PC-9 (cell line): ENCODE measurements around the gene OVCH2. TPM values are rescaled to one million over a fixed set of nuclear protein-coding genes. Genes with fewer than 3 reads are reported as not detected.

Source experiments
- BruUV-seq: library from RNA; stranded (reverse); fragments of 400-500 nt; replicated peaks from 2 replicates; lab custom pipeline; 2021; lab: Mats Ljungman, UMichigan
- CTCF ChIA-PET: fragments of 300-600 bp; sonication (Branson Sonifier 250); formaldehyde crosslinking; loops from one replicate; lab custom pipeline; 2022; ENCODE audit warnings: antibody characterized with exemption; lab: Charles Lee
- POLR2A ChIA-PET: fragments of 300-600 bp; sonication (Branson Sonifier 250); formaldehyde crosslinking; loops from one replicate; lab custom pipeline; 2022; ENCODE audit warnings: antibody characterized with exemption; ENCODE audit not compliant: unreplicated experiment; lab: Charles Lee
- DNase-seq, 2 experiments: peaks; one replicate each; pipeline versions ENCODE4 v3.0.0 to v3.0.0-alpha.2; 2015 to 2022; ENCODE audit warnings: mixed read lengths in 1 of 2
- H2AFZ ChIP-seq: fragments of 200-600 bp; sonication (generic); 2 replicates; pipeline ENCODE4 v1.8.1; 2017; ENCODE audit warnings: antibody characterized with exemption
- H3F3A ChIP-seq: fragments of 200-600 bp; sonication (generic); 2 replicates; pipeline ENCODE4 v1.8.1; 2017; ENCODE audit warnings: antibody characterized with exemption, mild to moderate bottlenecking, low read depth; ENCODE audit not compliant: insufficient read depth
- H3K27ac ChIP-seq: fragments of 200-600 bp; sonication (generic); 2 replicates; pipeline ENCODE4 v1.6.1; 2016; ENCODE audit warnings: mixed run types
- H3K27me3 ChIP-seq: fragments of 200-600 bp; sonication (generic); 2 replicates; pipeline ENCODE4 v1.6.1; 2016; ENCODE audit warnings: low read depth, mixed run types; ENCODE audit not compliant: insufficient read depth
- H3K36me3 ChIP-seq: fragments of 200-600 bp; sonication (generic); 2 replicates; pipeline ENCODE4 v1.6.1; 2016; ENCODE audit warnings: low read depth, mixed run types
- H3K4me1 ChIP-seq: fragments of 200-600 bp; sonication (generic); replicated peaks from 2 replicates; pipeline ENCODE4 v1.6.1; 2016; ENCODE audit warnings: mixed run types; ENCODE audit not compliant: insufficient read depth
- H3K4me2 ChIP-seq: fragments of 200-600 bp; sonication (generic); 2 replicates; pipeline ENCODE4 v1.6.1; 2017; ENCODE audit warnings: mixed run types
- H3K4me3 ChIP-seq: fragments of 200-600 bp; sonication (generic); 2 replicates; pipeline ENCODE4 v1.6.1; 2016; ENCODE audit warnings: mixed run types
- H3K79me2 ChIP-seq: fragments of 200-600 bp; sonication (generic); 2 replicates; pipeline ENCODE4 v1.6.1; 2017; ENCODE audit warnings: low read depth, mixed run types
- H3K9me2 ChIP-seq: fragments of 200-600 bp; sonication (generic); 2 replicates; pipeline ENCODE4 v1.8.1; 2017; ENCODE audit warnings: mild to moderate bottlenecking; ENCODE audit not compliant: insufficient read depth
- H3K9me3 ChIP-seq: fragments of 200-600 bp; sonication (generic); 2 replicates; pipeline ENCODE4 v1.8.1; 2016; ENCODE audit warnings: low read depth; ENCODE audit not compliant: insufficient read depth
- H4K20me1 ChIP-seq: fragments of 200-600 bp; sonication (generic); 2 replicates; pipeline ENCODE4 v1.8.1; 2017; ENCODE audit not compliant: insufficient read depth
- CTCF ChIP-seq: fragments of 200-600 bp; sonication (generic); conservative IDR thresholded peaks from 2 replicates; pipeline ENCODE4 v1.6.1; 2017; ENCODE audit warnings: mixed run types, antibody characterized with exemption, mild to moderate bottlenecking, moderate library complexity
- EZH2 ChIP-seq: fragments of 200-600 bp; sonication (generic); IDR thresholded peaks from 2 replicates; pipeline ENCODE4 v1.8.0; 2017; ENCODE audit warnings: antibody characterized with exemption, low read depth
- intact Hi-C: fragments of 100-400 bp; cut with micrococcal nuclease; formaldehyde crosslinking; loops from one replicate; pipeline ENCODE4 v1.10.0; 2022; ENCODE audit not compliant: unreplicated experiment
- total RNA-seq: library from RNA; stranded (reverse); gene quantifications from 2 replicates; pipeline ENCODE4 v1.2.3, GENCODE V29; 2021

OVCH2 gene
- total RNA-seq, 1 experiment from 2014 or later = 4.8 TPM

- Histone ChIP-seq H2AFZ (no peak overlapping the region), H3F3A (no peaks in the 10 kb centered on the region), H3K27me3 (no peaks in the 10 kb centered on the region), H3K4me3 (no peak overlapping the region), H3K4me1 (no peaks in the 10 kb centered on the region), H3K9me2 (no peaks in the 10 kb centered on the region), H3K79me2 (no peaks in the 10 kb centered on the region), H3K9me3 (no peaks in the 10 kb centered on the region), H3K27ac (no peak overlapping the region), H4K20me1 (no peaks in the 10 kb centered on the region), H3K4me2 (no peak overlapping the region), H3K36me3 (no peaks in the 10 kb centered on the region)
- CTCF ChIA-PET = no interaction called here
- BruUV-seq = no TSS peak
- DNase-seq = no peak
- intact Hi-C loops = no loop called here
- POLR2A ChIA-PET = no interaction called here
- TF ChIP-seq EZH2 = no peak
- TF ChIP-seq CTCF = no peak
Observed at GRCh38 chr11:7668464-7668863, 37.8 kb downstream of the OVCH2 start.

DNA sequence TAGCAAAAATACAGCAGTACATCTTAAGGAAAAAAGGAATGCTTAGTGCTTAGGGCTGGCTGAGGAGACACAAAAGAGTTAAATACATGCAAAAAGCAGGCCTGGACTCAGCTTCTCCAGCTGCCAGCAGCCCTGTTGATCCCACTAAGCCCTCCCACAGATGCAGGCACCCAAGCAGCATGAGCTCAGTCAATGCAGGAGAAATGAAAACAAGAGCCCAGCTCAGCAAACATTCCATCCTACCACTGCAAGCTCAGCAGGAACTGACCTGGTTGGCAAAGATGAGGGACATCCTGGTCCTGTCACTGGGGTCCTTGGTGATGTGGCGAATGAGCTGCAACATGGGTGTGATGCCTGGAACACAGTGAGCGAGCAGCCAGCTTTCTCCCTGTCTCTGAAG is 38.8 kb downstream of the OVCH2 start:
- no peaks in the 10 kb centered on the region for H3K9me3 ChIP-seq
- no peak overlapping the region for H2AFZ ChIP-seq
- no TSS peak for BruUV-seq
- no peak overlapping the region for H3K4me3 ChIP-seq
- no peaks in the 10 kb centered on the region for H3K79me2 ChIP-seq
- DNase-seq = no peak
- POLR2A ChIA-PET = no interaction called here
- H3K4me2 ChIP-seq = no peak overlapping the region
- TF ChIP-seq CTCF = no peak
- no peak for TF ChIP-seq EZH2
- H3K36me3 ChIP-seq = no peaks in the 10 kb centered on the region
- no peaks in the 10 kb centered on the region for H3K4me1 ChIP-seq
- no peaks in the 10 kb centered on the region for H3K9me2 ChIP-seq
- H3K27me3 ChIP-seq = no peaks in the 10 kb centered on the region
- H4K20me1 ChIP-seq = no peaks in the 10 kb centered on the region
- H3F3A ChIP-seq = no peaks in the 10 kb centered on the region
- H3K27ac ChIP-seq = no peak overlapping the region
- intact Hi-C loops = no loop called here
- CTCF ChIA-PET = no interaction called here

DNA sequence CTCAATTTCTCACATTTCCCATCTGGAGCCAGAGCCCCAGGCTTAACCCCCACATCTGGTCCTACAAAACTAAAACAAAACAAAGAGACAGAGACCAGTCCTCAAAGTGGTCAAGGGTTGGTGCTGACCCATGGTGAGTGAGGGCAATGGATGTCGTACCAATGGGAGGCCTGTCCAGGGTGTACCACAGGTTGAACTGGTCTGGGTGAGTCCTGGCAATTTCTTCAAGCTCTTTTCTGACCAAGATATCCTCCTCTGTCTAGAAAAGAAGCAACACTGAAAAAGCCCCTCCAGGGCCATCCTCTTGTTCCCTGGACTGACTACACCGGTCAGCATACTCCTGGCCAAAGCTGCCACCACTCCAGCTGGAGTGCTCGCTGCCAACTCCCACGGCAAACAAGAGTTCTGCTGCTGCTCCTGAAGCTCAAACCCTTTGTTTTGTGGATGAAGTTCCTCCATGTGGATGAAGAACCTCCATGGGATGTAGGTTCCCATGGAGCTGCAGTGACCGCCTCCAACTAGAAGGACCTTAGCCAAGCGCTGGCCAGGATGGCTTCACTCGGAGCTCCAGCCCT is 39.9 kb downstream of the OVCH2 start:
- H2AFZ ChIP-seq = no peak overlapping the region
- H3K4me2 ChIP-seq = no peak overlapping the region
- no TSS peak for BruUV-seq
- no peaks in the 10 kb centered on the region for H3K4me1 ChIP-seq
- H3K4me3 ChIP-seq = no peak overlapping the region
- intact Hi-C loops = no loop called here
- H3K27me3 ChIP-seq = no peaks in the 10 kb centered on the region
- no peaks in the 10 kb centered on the region for H3K79me2 ChIP-seq
- no peaks in the 10 kb centered on the region for H4K20me1 ChIP-seq
- ChIA-PET POLR2A (interaction anchor here (0.5 kb wide), 1 partner anchor 1883 kb away, joined by 10 read pairs; the partner anchor contains the start of gene OR52N5), CTCF (interaction anchor here (0.5 to 0.9 kb wide), 2 partner anchors 95 to 1284 kb away, joined by 3 read pairs; no protein-coding TSS in a partner anchor)
- no peaks in the 10 kb centered on the region for H3K36me3 ChIP-seq
- H3K9me2 ChIP-seq = no peaks in the 10 kb centered on the region
- TF ChIP-seq EZH2 (no peak), CTCF (no peak)
- no peak overlapping the region for H3K27ac ChIP-seq
- no peaks in the 10 kb centered on the region for H3F3A ChIP-seq
- no peaks in the 10 kb centered on the region for H3K9me3 ChIP-seq
- DNase-seq = no peak
